B cell (primary cell): ENCODE data around the gene IPO5. TPM values are rescaled to one million over a fixed set of nuclear protein-coding genes. Genes with fewer than 3 reads are reported as not detected.

Source experiments
- ATAC-seq: fragments of 200-7000 bp; cut with Tn5 transposase; one replicate; pipeline ENCODE4 v1.10.0; 2021; ENCODE audit warnings: low read depth, mild to moderate bottlenecking, moderate number of reproducible peaks, moderate library complexity
- CTCF ChIA-PET: fragments of 350-600 bp; sonication (Branson Sonifier 250); formaldehyde crosslinking; loops from one replicate; lab custom pipeline; 2021; ENCODE audit warnings: antibody characterized with exemption, inconsistent platforms; lab: Charles Lee
- POLR2A ChIA-PET: fragments of 350-600 bp; sonication (Branson Sonifier 250); formaldehyde crosslinking; loops from one replicate; lab custom pipeline; 2021; ENCODE audit warnings: antibody characterized with exemption; lab: Charles Lee
- DNase-seq: peaks from one replicate; pipeline ENCODE4 v3.0.0; 2013
- H2AFZ ChIP-seq: 2 replicates; pipeline ENCODE4 v1.6.1; 2012; ENCODE audit warnings: mild to moderate bottlenecking, low read depth, low read length; ENCODE audit not compliant: insufficient read depth, poor library complexity, severe bottlenecking
- H3K27ac ChIP-seq, 2 donors: 1 replicate in 1 of 2; 2 replicates in 1 of 2; pipeline ENCODE4 v1.5.1; 2012 to 2013; ENCODE audit warnings: low read length in 2 of 2, mild to moderate bottlenecking in 2 of 2, moderate library complexity in 1 of 2
- H3K27me3 ChIP-seq, 4 experiments: fragments of 200-600 bp in 1 of 4; sonication (generic) in 1 of 4; replicated peaks in 1 of 4; 1 replicate in 2 of 4; 2 replicates in 2 of 4; pipeline versions ENCODE4 v1.6.1 to v1.7.0; 2013 to 2016; ENCODE audit warnings: low read length in 3 of 4, mild to moderate bottlenecking in 2 of 4, mixed read lengths in 1 of 4, moderate library complexity in 1 of 4; ENCODE audit not compliant: insufficient read depth in 4 of 4, control insufficient read depth in 3 of 4; ENCODE audit errors: control extremely low read depth in 1 of 4
- H3K36me3 ChIP-seq, 2 experiments: replicated peaks in 1 of 2; 1 replicate in 1 of 2; 2 replicates in 1 of 2; pipeline versions ENCODE4 v1.6.1 to v1.7.1; 2013; ENCODE audit warnings: low read length in 1 of 2; ENCODE audit not compliant: insufficient read depth in 2 of 2, control insufficient read depth in 1 of 2; ENCODE audit errors: control extremely low read depth in 1 of 2, extremely low read depth in 1 of 2
- H3K4me1 ChIP-seq, 2 donors: fragments of 200-600 bp in 1 of 2; sonication (generic) in 1 of 2; 1 replicate in 1 of 2; 2 replicates in 1 of 2; pipeline versions ENCODE4 v1.5.1 to v1.6.1; 2013 to 2017; ENCODE audit warnings: low read length in 2 of 2; ENCODE audit not compliant: control insufficient read depth in 2 of 2, insufficient read depth in 2 of 2
- H3K4me2 ChIP-seq: replicated peaks from 2 replicates; pipeline ENCODE3; 2012; ENCODE audit warnings: mild to moderate bottlenecking, low read depth, low read length; ENCODE audit not compliant: poor library complexity, severe bottlenecking
- H3K4me3 ChIP-seq, 5 experiments: fragments of 200-600 bp in 1 of 5; sonication (generic) in 1 of 5; 1 replicate in 3 of 5; 2 replicates in 2 of 5; pipeline versions ENCODE4 v1.5.1 to v1.7.0; 2011 to 2016; ENCODE audit warnings: low read length in 4 of 5, mild to moderate bottlenecking in 4 of 5, low read depth in 2 of 5, control low read depth in 1 of 5, moderate library complexity in 1 of 5; ENCODE audit not compliant: insufficient read depth in 1 of 5; ENCODE audit errors: control extremely low read depth in 1 of 5, extremely low read depth in 1 of 5
- H3K79me2 ChIP-seq: fragments of 200-600 bp; sonication (generic); one replicate; pipeline ENCODE4 v1.6.0; 2016; ENCODE audit warnings: low read length; ENCODE audit not compliant: control insufficient read depth, insufficient read depth
- H3K9ac ChIP-seq: fragments of 200-600 bp; sonication (generic); 2 replicates; pipeline ENCODE4 v1.6.1; 2017; ENCODE audit warnings: mild to moderate bottlenecking, low read length, moderate library complexity
- H3K9me3 ChIP-seq, 3 donors: one replicate each; pipeline versions ENCODE4 v1.6.1 to v1.7.1; 2013; ENCODE audit warnings: low read length in 2 of 3; ENCODE audit not compliant: control insufficient read depth in 2 of 3, insufficient read depth in 1 of 3; ENCODE audit errors: control extremely low read depth in 1 of 3
- H4K20me1 ChIP-seq: 2 replicates; pipeline ENCODE4 v1.6.0; 2012; ENCODE audit warnings: mild to moderate bottlenecking, low read length; ENCODE audit not compliant: insufficient read depth, control insufficient read depth, poor library complexity, severe bottlenecking
- H3K27ac Mint-ChIP-seq: one replicate; pipeline ENCODE4 v1.8.0; 2021; ENCODE audit warnings: mixed read lengths
- H3K27me3 Mint-ChIP-seq: one replicate; pipeline ENCODE4 v1.8.0; 2021; ENCODE audit warnings: mixed read lengths
- H3K4me1 Mint-ChIP-seq: one replicate; pipeline ENCODE4 v1.8.0; 2021; ENCODE audit warnings: mixed read lengths
- H3K4me3 Mint-ChIP-seq: one replicate; pipeline ENCODE4 v1.8.0; 2021; ENCODE audit warnings: mixed read lengths
- H3K9me3 Mint-ChIP-seq: one replicate; pipeline ENCODE4 v1.8.0; 2022; ENCODE audit warnings: mixed read lengths; ENCODE audit not compliant: insufficient read depth
- CTCF ChIP-seq: fragments of 200-600 bp; IDR thresholded peaks from one replicate; pipeline ENCODE4 v1.8.0; 2022; ENCODE audit warnings: antibody characterized with exemption, mild to moderate bottlenecking
- EZH2 ChIP-seq: IDR thresholded peaks from 2 replicates; pipeline ENCODE4 v1.6.1; 2012; ENCODE audit warnings: borderline replicate concordance, low read depth, mild to moderate bottlenecking, moderate library complexity, low read length; ENCODE audit not compliant: insufficient read depth, poor library complexity, severe bottlenecking
- WGBS: methylation state at CpG from one replicate; pipeline ENCODE4 v1.1.5; 2013; ENCODE audit warnings: missing lambda C conversion rate; ENCODE audit not compliant: insufficient coverage; 5-methylcytosine and 5-hydroxymethylcytosine counted together
- intact Hi-C: fragments of 100-400 bp; cut with micrococcal nuclease; formaldehyde crosslinking; loops from one replicate; pipeline ENCODE4 v1.10.0; 2022
- polyA plus RNA-seq: library from polyadenylated mRNA; depleted of rRNA; stranded (reverse); fragments of >200 nt; gene quantifications from 2 replicates; pipeline ENCODE4 v1.2.3, GENCODE V29; 2012
- total RNA-seq, 2 donors: library from RNA; stranded (reverse); fragments of 120-200 nt in 1 of 2; gene quantifications; 1 replicate in 1 of 2; 2 replicates in 1 of 2; pipeline versions ENCODE4 v1.2.3 to v1.2.4, GENCODE V29; 2013 to 2022

Gene IPO5
- total and polyA plus RNA-seq, 2 donors (not counting 1 experiment from before 2014, with no cell fraction given) = 25.9 to 76.4 TPM

GRCh38 chr13:98059276-98059675 is 105.8 kb downstream of the IPO5 start:
- H3K4me1 Mint-ChIP-seq = no peaks in the 10 kb centered on the region
- H3K36me3 ChIP-seq = no peaks in the 10 kb centered on the region
- H3K9ac ChIP-seq = no peak overlapping the region
- H3K9me3 Mint-ChIP-seq = no peaks in the 10 kb centered on the region
- DNase-seq = no peak
- no peak overlapping the region for H3K4me3 Mint-ChIP-seq
- H3K4me2 ChIP-seq = no peak overlapping the region
- no peak overlapping the region for H3K27ac Mint-ChIP-seq
- H3K79me2 ChIP-seq = no peaks in the 10 kb centered on the region
- intact Hi-C loops = no loop called here
- ATAC-seq = no peak
- no peak overlapping the region for H3K27ac ChIP-seq
- peaks cover 0 to 2% (median 0%) of the 10 kb centered on the region in 4 experiments for H3K27me3 ChIP-seq
- ChIA-PET POLR2A (no interaction called here), CTCF (no interaction called here)
- H3K9me3 ChIP-seq = peaks cover 0 to 1% (median 0%) of the 10 kb centered on the region in 3 donors
- H2AFZ ChIP-seq = no peak overlapping the region
- H4K20me1 ChIP-seq = no peaks in the 10 kb centered on the region
- H3K4me3 ChIP-seq = no peak overlapping the region
- no peaks in the 10 kb centered on the region for H3K4me1 ChIP-seq
- WGBS = 96% methylated on average over 7 of the region's 7 CpGs
- TF ChIP-seq CTCF = no peak
- no peak for TF ChIP-seq EZH2
- peaks cover 15% of the 10 kb centered on the region for H3K27me3 Mint-ChIP-seq

GRCh38 chr13:98060282-98060681 is 106.8 kb downstream of the IPO5 start:
- no peak overlapping the region for H2AFZ ChIP-seq
- no peaks in the 10 kb centered on the region for H3K4me1 ChIP-seq
- POLR2A ChIA-PET = no interaction called here
- no peak for ATAC-seq
- H3K36me3 ChIP-seq = no peaks in the 10 kb centered on the region
- Mint-ChIP-seq H3K4me1 (no peaks in the 10 kb centered on the region), H3K27me3 (peaks cover 14% of the 10 kb centered on the region), H3K9me3 (no peaks in the 10 kb centered on the region), H3K4me3 (no peak overlapping the region), H3K27ac (no peak overlapping the region)
- CTCF ChIA-PET = no interaction called here
- intact Hi-C loops = no loop called here
- H3K9ac ChIP-seq = no peak overlapping the region
- DNase-seq = no peak
- no peak overlapping the region for H3K4me3 ChIP-seq
- no peaks in the 10 kb centered on the region for H4K20me1 ChIP-seq
- no peak overlapping the region for H3K4me2 ChIP-seq
- no peaks in the 10 kb centered on the region for H3K79me2 ChIP-seq
- no peak overlapping the region for H3K27ac ChIP-seq
- peaks cover 0 to 2% (median 0%) of the 10 kb centered on the region in 4 experiments for H3K27me3 ChIP-seq
- 84% methylated on average over 3 of the region's 3 CpGs for WGBS
- H3K9me3 ChIP-seq = no peaks in the 10 kb centered on the region
- no peak for TF ChIP-seq CTCF
- TF ChIP-seq EZH2 = no peak
